ENCODE measurements around the gene NAPG. TPM values are rescaled to one million over a fixed set of nuclear protein-coding genes. Genes with fewer than 3 reads are reported as not detected.

The NAPG gene
- total RNA-seq, 1 experiment from 2014 or later = 25.8 TPM

DNA sequence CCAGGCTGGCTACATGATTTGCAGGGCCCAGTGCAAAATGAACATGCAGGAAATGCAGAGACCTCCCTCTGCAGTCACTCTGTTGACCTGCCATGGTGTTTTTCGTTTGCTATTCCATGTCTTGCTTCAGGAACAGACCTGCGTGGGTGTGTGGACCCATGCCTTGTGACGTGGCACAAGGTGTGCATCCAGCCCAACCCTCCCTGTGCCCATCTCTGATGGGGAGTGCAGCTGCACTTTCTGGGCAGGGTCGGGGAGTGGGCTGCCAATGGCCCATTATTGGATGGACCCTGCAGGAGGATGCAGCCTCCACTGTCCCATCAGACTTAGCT, 33.1 kb downstream of the NAPG start (continued):
- TF ChIP-seq, protein P1, sequence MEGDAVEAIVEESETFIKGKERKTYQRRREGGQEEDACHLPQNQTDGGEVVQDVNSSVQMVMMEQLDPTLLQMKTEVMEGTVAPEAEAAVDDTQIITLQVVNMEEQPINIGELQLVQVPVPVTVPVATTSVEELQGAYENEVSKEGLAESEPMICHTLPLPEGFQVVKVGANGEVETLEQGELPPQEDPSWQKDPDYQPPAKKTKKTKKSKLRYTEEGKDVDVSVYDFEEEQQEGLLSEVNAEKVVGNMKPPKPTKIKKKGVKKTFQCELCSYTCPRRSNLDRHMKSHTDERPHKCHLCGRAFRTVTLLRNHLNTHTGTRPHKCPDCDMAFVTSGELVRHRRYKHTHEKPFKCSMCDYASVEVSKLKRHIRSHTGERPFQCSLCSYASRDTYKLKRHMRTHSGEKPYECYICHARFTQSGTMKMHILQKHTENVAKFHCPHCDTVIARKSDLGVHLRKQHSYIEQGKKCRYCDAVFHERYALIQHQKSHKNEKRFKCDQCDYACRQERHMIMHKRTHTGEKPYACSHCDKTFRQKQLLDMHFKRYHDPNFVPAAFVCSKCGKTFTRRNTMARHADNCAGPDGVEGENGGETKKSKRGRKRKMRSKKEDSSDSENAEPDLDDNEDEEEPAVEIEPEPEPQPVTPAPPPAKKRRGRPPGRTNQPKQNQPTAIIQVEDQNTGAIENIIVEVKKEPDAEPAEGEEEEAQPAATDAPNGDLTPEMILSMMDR (IDR thresholded peaks at IDR 0.05) = no peak
- TF ChIP-seq, protein P2, sequence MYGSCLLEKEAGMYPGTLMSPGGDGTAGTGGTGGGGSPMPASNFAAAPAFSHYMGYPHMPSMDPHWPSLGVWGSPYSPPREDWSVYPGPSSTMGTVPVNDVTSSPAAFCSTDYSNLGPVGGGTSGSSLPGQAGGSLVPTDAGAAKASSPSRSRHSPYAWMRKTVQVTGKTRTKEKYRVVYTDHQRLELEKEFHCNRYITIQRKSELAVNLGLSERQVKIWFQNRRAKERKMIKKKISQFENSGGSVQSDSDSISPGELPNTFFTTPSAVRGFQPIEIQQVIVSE (CRISPR knock-in tag; IDR thresholded peaks at IDR 0.05; ENCODE audit: borderline replicate concordance) = no peak
- TF ChIP-seq MAX (CRISPR knock-in tag; IDR thresholded peaks at IDR 0.05) (no peak), ARID4B (CRISPR knock-in tag; IDR thresholded peaks at IDR 0.05; ENCODE audit: borderline replicate concordance) (no peak), ZSCAN18 (CRISPR knock-in tag; IDR thresholded peaks at IDR 0.05) (no peak), CBFB (CRISPR knock-in tag; IDR thresholded peaks at IDR 0.05; ENCODE audit: low read depth) (no peak)

DNA sequence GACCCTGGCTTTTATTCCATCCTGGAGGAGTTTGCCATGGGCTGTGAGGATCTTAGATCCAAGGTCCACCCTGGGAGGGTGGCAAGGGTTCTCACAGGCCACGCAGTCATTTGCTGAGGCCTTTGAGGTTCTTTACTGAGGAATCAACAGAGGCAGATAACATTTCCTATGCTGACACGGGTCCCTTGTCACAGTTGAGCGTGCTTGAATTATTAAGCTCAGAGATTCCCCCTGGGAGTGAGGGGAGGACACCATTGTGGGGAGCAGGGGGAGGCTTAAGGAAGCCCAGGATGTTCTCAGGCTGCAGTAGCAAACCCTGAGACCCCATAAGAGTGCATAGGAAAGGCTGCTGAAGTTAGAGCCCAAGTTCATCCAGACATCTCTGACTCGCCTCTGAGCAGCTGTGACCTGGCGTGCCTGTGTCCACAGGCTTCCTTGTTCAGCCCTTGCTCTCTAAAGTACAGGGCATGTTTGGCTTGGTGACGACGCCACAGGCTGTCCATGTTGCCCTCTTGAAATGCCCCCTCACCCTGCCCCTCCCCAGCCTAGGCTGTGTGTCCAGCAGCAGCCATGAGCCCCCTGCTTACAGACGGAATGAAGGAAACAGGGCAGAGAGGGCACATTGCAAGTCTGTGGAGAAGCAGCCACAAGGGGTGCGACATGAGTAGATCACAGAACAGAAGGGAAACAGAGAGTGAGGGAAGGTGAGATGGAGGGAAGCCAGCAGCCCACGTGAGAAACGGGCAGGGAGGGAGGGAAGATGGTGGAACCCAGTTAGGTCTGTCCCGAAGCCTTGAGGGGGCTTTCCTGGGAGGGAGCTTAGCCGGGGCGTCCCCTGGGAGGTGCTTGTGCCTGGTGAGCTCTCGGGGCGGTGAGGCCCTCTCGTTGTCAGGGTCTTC, 34.0 kb downstream of the NAPG start:
- CTCF ChIA-PET = interaction anchor here (0.6 to 3.3 kb wide), 33 partner anchors 9 to 603 kb away, joined by 3 to 31 read pairs (median 4); partner anchors contain the start of gene NAPG
- Mint-ChIP-seq H3K4me1 (peaks cover 7% of the 10 kb centered on the region), H3K4me3 (peak overlapping the region; percentile 41), H3K36me3 (peaks cover 34% of the 10 kb centered on the region), H3K27ac (0 out of 2 replicates have a peak overlapping the region, but pooled peaks have one; percentile 12), H3K9me3 (peaks cover 15% of the 10 kb centered on the region), H3K27me3 (ENCODE audit: low read depth) (no peaks in the 10 kb centered on the region)
- POLR2A ChIA-PET = no interaction called here
- no peak for DNase-seq (ENCODE audit: low spot score)
- peak; percentile 60 for ATAC-seq
- TF ChIP-seq JAZF1 (CRISPR knock-in tag; IDR thresholded peaks at IDR 0.05) = no peak
- TF ChIP-seq FOXP4 (CRISPR knock-in tag; IDR thresholded peaks at IDR 0.05) = no peak
- no peak for TF ChIP-seq ZNF317 (CRISPR knock-in tag; IDR thresholded peaks at IDR 0.05; ENCODE audit: borderline replicate concordance, low read depth)
- TF ChIP-seq NFE2L1 (CRISPR knock-in tag; IDR thresholded peaks at IDR 0.05) = no peak
- TF ChIP-seq, protein P3, sequence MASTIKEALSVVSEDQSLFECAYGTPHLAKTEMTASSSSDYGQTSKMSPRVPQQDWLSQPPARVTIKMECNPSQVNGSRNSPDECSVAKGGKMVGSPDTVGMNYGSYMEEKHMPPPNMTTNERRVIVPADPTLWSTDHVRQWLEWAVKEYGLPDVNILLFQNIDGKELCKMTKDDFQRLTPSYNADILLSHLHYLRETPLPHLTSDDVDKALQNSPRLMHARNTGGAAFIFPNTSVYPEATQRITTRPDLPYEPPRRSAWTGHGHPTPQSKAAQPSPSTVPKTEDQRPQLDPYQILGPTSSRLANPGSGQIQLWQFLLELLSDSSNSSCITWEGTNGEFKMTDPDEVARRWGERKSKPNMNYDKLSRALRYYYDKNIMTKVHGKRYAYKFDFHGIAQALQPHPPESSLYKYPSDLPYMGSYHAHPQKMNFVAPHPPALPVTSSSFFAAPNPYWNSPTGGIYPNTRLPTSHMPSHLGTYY (CRISPR knock-in tag; IDR thresholded peaks at IDR 0.05) = no peak
- TF ChIP-seq, protein P4, sequence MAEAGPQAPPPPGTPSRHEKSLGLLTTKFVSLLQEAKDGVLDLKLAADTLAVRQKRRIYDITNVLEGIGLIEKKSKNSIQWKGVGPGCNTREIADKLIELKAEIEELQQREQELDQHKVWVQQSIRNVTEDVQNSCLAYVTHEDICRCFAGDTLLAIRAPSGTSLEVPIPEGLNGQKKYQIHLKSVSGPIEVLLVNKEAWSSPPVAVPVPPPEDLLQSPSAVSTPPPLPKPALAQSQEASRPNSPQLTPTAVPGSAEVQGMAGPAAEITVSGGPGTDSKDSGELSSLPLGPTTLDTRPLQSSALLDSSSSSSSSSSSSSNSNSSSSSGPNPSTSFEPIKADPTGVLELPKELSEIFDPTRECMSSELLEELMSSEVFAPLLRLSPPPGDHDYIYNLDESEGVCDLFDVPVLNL (CRISPR knock-in tag; IDR thresholded peaks at IDR 0.05; ENCODE audit: borderline replicate concordance, low read depth) = no peak
- TF ChIP-seq TEAD1 (CRISPR knock-in tag; IDR thresholded peaks at IDR 0.05) = no peak
- no peak for TF ChIP-seq GABPB1 (CRISPR knock-in tag; IDR thresholded peaks at IDR 0.05)
- TF ChIP-seq, protein P1 (IDR thresholded peaks at IDR 0.05) = no peak
- TF ChIP-seq MYBL2 (CRISPR knock-in tag; IDR thresholded peaks at IDR 0.05) = no peak
- TF ChIP-seq, protein P5, sequence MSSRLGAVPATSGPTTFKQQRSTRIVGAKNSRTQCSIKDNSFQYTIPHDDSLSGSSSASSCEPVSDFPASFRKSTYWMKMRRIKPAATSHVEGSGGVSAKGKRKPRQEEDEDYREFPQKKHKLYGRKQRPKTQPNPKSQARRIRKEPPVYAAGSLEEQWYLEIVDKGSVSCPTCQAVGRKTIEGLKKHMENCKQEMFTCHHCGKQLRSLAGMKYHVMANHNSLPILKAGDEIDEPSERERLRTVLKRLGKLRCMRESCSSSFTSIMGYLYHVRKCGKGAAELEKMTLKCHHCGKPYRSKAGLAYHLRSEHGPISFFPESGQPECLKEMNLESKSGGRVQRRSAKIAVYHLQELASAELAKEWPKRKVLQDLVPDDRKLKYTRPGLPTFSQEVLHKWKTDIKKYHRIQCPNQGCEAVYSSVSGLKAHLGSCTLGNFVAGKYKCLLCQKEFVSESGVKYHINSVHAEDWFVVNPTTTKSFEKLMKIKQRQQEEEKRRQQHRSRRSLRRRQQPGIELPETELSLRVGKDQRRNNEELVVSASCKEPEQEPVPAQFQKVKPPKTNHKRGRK (CRISPR knock-in tag; IDR thresholded peaks at IDR 0.05; ENCODE audit: borderline replicate concordance) = no peak
